CD14-positive monocyte (primary cell): Measurements from ENCODE around the gene SDK1. TPM values are rescaled to one million over a fixed set of nuclear protein-coding genes. Genes with fewer than 3 reads are reported as not detected.

Experiments
- DNase-seq, 3 donors: peaks; one replicate each; pipeline ENCODE4 v3.0.0-alpha.2; 2011 to 2022
- H2AFZ ChIP-seq: 2 replicates; pipeline ENCODE4 v1.6.0; 2012; ENCODE audit warnings: mild to moderate bottlenecking, low read depth, low read length, inconsistent platforms; ENCODE audit not compliant: insufficient read depth, poor library complexity, severe bottlenecking
- H3K27ac ChIP-seq, 2 donors: 1 replicate in 1 of 2; 2 replicates in 1 of 2; pipeline ENCODE4 v1.5.1; 2012 to 2013; ENCODE audit warnings: low read length in 2 of 2, control low read depth in 1 of 2, inconsistent platforms in 1 of 2, low read depth in 1 of 2, mild to moderate bottlenecking in 1 of 2
- H3K27me3 ChIP-seq, 2 donors: one replicate each; pipeline versions ENCODE4 v1.6.0 to v1.6.1; 2011 to 2013; ENCODE audit warnings: low read length in 2 of 2; ENCODE audit not compliant: control insufficient read depth in 2 of 2, insufficient read depth in 2 of 2
- H3K36me3 ChIP-seq, 2 donors: replicated peaks in 1 of 2; 1 replicate in 1 of 2; 2 replicates in 1 of 2; pipeline versions ENCODE4 v1.5.1 to v1.6.1; 2012 to 2013; ENCODE audit warnings: low read length in 2 of 2, control low read depth in 1 of 2, inconsistent platforms in 1 of 2, mild to moderate bottlenecking in 1 of 2; ENCODE audit not compliant: insufficient read depth in 2 of 2, control insufficient read depth in 1 of 2
- H3K4me1 ChIP-seq, 2 donors: 1 replicate in 1 of 2; 2 replicates in 1 of 2; pipeline versions ENCODE4 v1.5.1 to v1.6.1; 2012 to 2013; ENCODE audit warnings: low read length in 2 of 2, control low read depth in 1 of 2, inconsistent platforms in 1 of 2, mild to moderate bottlenecking in 1 of 2, moderate library complexity in 1 of 2; ENCODE audit not compliant: insufficient read depth in 2 of 2, control insufficient read depth in 1 of 2
- H3K4me2 ChIP-seq: replicated peaks from 2 replicates; pipeline ENCODE3; 2012; ENCODE audit warnings: low read length, moderate library complexity, mild to moderate bottlenecking; ENCODE audit not compliant: poor library complexity, severe bottlenecking; ENCODE audit errors: extremely low read depth
- H3K4me3 ChIP-seq, 3 experiments: fragments of 200-600 bp in 1 of 3; sonication (generic) in 1 of 3; replicated peaks in 1 of 3; 1 replicate in 2 of 3; 2 replicates in 1 of 3; pipeline ENCODE4 v1.5.1; 2011 to 2013; ENCODE audit warnings: low read length in 3 of 3, mild to moderate bottlenecking in 3 of 3, control low read depth in 2 of 3, low read depth in 2 of 3, inconsistent platforms in 1 of 3, moderate library complexity in 1 of 3
- H3K79me2 ChIP-seq: 2 replicates; pipeline ENCODE4 v1.6.0; 2012; ENCODE audit warnings: mild to moderate bottlenecking, control low read depth, inconsistent platforms, low read length, moderate library complexity; ENCODE audit not compliant: insufficient read depth
- H3K9ac ChIP-seq: 2 replicates; pipeline ENCODE4 v1.6.0; 2017; ENCODE audit warnings: low read length, mild to moderate bottlenecking; ENCODE audit not compliant: insufficient read depth, poor library complexity, severe bottlenecking
- H3K9me3 ChIP-seq, 2 donors: replicated peaks in 1 of 2; 1 replicate in 1 of 2; 2 replicates in 1 of 2; pipeline versions ENCODE4 v1.5.1 to v1.6.1; 2012 to 2013; ENCODE audit warnings: low read length in 2 of 2, control low read depth in 1 of 2; ENCODE audit not compliant: control insufficient read depth in 1 of 2, insufficient read depth in 1 of 2
- H4K20me1 ChIP-seq: 2 replicates; pipeline ENCODE4 v1.6.0; 2012; ENCODE audit warnings: mild to moderate bottlenecking, low read length, control low read depth, moderate library complexity; ENCODE audit not compliant: insufficient read depth
- H3K27ac Mint-ChIP-seq, 7 donors: one replicate each; pipeline ENCODE4 v1.8.0; 2020; ENCODE audit warnings: mild to moderate bottlenecking in 7 of 7, mixed read lengths in 7 of 7, moderate library complexity in 6 of 7, inconsistent platforms in 2 of 7
- H3K27me3 Mint-ChIP-seq, 3 donors: one replicate each; pipeline ENCODE4 v1.8.0; 2021 to 2022; ENCODE audit warnings: low read depth in 3 of 3, mild to moderate bottlenecking in 3 of 3, mixed read lengths in 3 of 3, moderate library complexity in 3 of 3, inconsistent platforms in 1 of 3
- H3K36me3 Mint-ChIP-seq, 2 donors: one replicate each; pipeline ENCODE4 v1.8.0; 2020; ENCODE audit warnings: mixed read lengths in 2 of 2, inconsistent platforms in 1 of 2, mild to moderate bottlenecking in 1 of 2
- H3K4me1 Mint-ChIP-seq: one replicate; pipeline ENCODE4 v1.8.0; 2020; ENCODE audit warnings: mild to moderate bottlenecking, mixed read lengths
- H3K4me3 Mint-ChIP-seq, 2 donors: one replicate each; pipeline ENCODE4 v1.8.0; 2020; ENCODE audit warnings: mild to moderate bottlenecking in 2 of 2, mixed read lengths in 2 of 2, moderate library complexity in 1 of 2
- H3K9me3 Mint-ChIP-seq, 7 donors: one replicate each; pipeline ENCODE4 v1.8.0; 2020 to 2022; ENCODE audit warnings: mixed read lengths in 7 of 7, mild to moderate bottlenecking in 6 of 7, moderate library complexity in 6 of 7, inconsistent platforms in 2 of 7
- CTCF ChIP-seq: fragments of 200-600 bp; IDR thresholded peaks from one replicate; pipeline ENCODE4 v1.8.0; 2022; ENCODE audit warnings: antibody characterized with exemption, mild to moderate bottlenecking
- WGBS: methylation state at CpG from one replicate; pipeline ENCODE4 v1.1.5; 2013; ENCODE audit warnings: missing lambda C conversion rate; ENCODE audit not compliant: insufficient coverage; 5-methylcytosine and 5-hydroxymethylcytosine counted together
- intact Hi-C, 2 donors: fragments of 100-400 bp; cut with micrococcal nuclease; formaldehyde crosslinking; loops; one replicate each; pipeline versions ENCODE4 v1.15.0 to v1.15.1; 2023
- polyA plus RNA-seq, 3 donors: library from polyadenylated mRNA; depleted of rRNA in 1 of 3; unstranded in 2 of 3; stranded (reverse) in 1 of 3; fragments of 300-500 nt in 2 of 3; fragments of >200 nt in 1 of 3; fragmentation: Illumina TruSeq in 2 of 3; gene quantifications; 1 replicate in 2 of 3; 2 replicates in 1 of 3; pipeline ENCODE4 v1.2.3, GENCODE V29; 2012 to 2021

Gene SDK1
- polyA plus RNA-seq, 3 donors = 0.01 TPM; not detected in 2

- no peaks in the 10 kb centered on the region for H3K79me2 ChIP-seq
- intact Hi-C loops = no loop called here
- H3K4me3 ChIP-seq = no peak overlapping the region
- H4K20me1 ChIP-seq = no peaks in the 10 kb centered on the region
- no peaks in the 10 kb centered on the region for H3K27me3 ChIP-seq
- H2AFZ ChIP-seq = no peak overlapping the region
- no peaks in the 10 kb centered on the region for H3K4me1 ChIP-seq
- H3K9me3 ChIP-seq = peaks cover 4 to 21% of the 10 kb centered on the region in 2 donors
- WGBS = 99% methylated on average over 7 of the region's 13 CpGs
- H3K27ac Mint-ChIP-seq = no peak overlapping the region
- H3K4me3 Mint-ChIP-seq = no peak overlapping the region
- H3K9ac ChIP-seq = no peak overlapping the region
- no peaks in the 10 kb centered on the region for H3K4me1 Mint-ChIP-seq
- H3K27ac ChIP-seq = no peak overlapping the region
- H3K27me3 Mint-ChIP-seq = peaks cover 0 to 3% (median 1%) of the 10 kb centered on the region in 3 donors
- no peak overlapping the region for H3K4me2 ChIP-seq
- H3K36me3 Mint-ChIP-seq = no peaks in the 10 kb centered on the region
- DNase-seq = no peak
- TF ChIP-seq CTCF = no peak
- no peaks in the 10 kb centered on the region for H3K36me3 ChIP-seq
- peaks cover 11 to 27% (median 16%) of the 10 kb centered on the region in 7 donors for H3K9me3 Mint-ChIP-seq
Observed at GRCh38 chr7:4078580-4078979, 777.5 kb downstream of the SDK1 start.

GRCh38 chr7:4079366-4079765 lies 778.3 kb downstream of the SDK1 start:
- no peak overlapping the region for H3K9ac ChIP-seq
- peaks cover 4 to 23% of the 10 kb centered on the region in 2 donors for H3K9me3 ChIP-seq
- H3K27me3 ChIP-seq = no peaks in the 10 kb centered on the region
- TF ChIP-seq CTCF = no peak
- H4K20me1 ChIP-seq = no peaks in the 10 kb centered on the region
- H3K79me2 ChIP-seq = no peaks in the 10 kb centered on the region
- Mint-ChIP-seq H3K4me3 (no peak overlapping the region), H3K36me3 (no peaks in the 10 kb centered on the region), H3K4me1 (no peaks in the 10 kb centered on the region), H3K27me3 (peaks cover 0 to 1% (median 0%) of the 10 kb centered on the region in 3 donors), H3K9me3 (peaks cover 11 to 31% (median 20%) of the 10 kb centered on the region in 7 donors), H3K27ac (peak overlapping the region in 2 of 7 donors; percentile 41 to 43)
- 94% methylated on average over 10 of the region's 11 CpGs for WGBS
- DNase-seq = no peak
- no peak overlapping the region for H3K27ac ChIP-seq
- H3K4me1 ChIP-seq = no peaks in the 10 kb centered on the region
- no peak overlapping the region for H3K4me3 ChIP-seq
- intact Hi-C loops = no loop called here
- H2AFZ ChIP-seq = no peak overlapping the region
- no peaks in the 10 kb centered on the region for H3K36me3 ChIP-seq
- H3K4me2 ChIP-seq = no peak overlapping the region
